Stimulated activated naive CD4-positive, alpha-beta T cell treated with Interleukin-2 at 50 U/mL for 16 hours (primary cell): ENCODE measurements around the gene MLLT10.

Experiments used
- DNase-seq: peaks from one replicate; lab custom pipeline; 2025; lab: John Stamatoyannopoulos, UW

The MLLT10 gene

GRCh38 chr10:21740989-21741388, 207.0 kb downstream of the MLLT10 start:
- DNase-seq = no peak

GRCh38 chr10:21742740-21743412, 208.8 kb downstream of the MLLT10 start:
- DNase-seq = no peak

DNA sequence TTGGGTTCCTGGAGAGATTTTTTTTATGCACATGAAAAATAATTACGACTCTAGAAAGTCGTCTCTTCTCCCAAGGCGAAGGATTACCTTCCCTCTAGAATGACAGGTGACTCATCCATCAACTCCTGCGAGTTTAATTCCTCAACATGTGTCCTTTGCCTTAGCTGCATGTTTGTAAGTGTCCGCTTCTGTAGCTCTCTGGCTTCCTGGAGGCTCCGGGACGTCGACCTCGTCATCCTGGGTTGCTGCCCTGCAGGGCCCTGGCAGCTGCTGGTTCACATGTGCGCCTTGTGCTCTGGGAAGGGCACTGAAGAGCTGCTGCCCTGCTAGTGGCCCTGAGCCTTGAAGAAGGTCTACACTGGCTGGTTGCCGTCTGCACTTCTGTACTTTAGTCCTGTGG, 210.2 kb downstream of the MLLT10 start:
- DNase-seq = no peak

GRCh38 chr10:21746118-21746517, 212.1 kb downstream of the MLLT10 start:
- no peak for DNase-seq

DNA sequence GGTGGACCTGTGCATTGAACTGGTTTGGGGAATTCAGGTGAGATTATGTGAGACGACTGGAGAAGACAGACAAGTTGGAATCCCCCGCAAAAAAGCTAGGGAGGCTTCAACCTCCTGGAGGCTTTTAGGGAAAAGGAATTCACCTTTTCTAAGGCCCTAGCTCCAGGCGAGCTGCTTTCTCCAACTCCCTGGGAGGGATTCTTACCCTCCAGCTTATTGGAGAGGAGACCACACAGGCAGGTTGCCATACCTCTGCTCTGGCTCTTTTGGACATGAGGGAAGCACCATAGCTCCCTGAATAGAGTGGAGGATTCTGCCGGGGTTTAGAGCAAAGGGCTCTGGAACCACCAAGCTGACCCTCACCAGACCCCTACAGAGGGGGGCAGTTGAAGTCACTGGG, 213.8 kb downstream of the MLLT10 start:
- DNase-seq = no peak

DNA sequence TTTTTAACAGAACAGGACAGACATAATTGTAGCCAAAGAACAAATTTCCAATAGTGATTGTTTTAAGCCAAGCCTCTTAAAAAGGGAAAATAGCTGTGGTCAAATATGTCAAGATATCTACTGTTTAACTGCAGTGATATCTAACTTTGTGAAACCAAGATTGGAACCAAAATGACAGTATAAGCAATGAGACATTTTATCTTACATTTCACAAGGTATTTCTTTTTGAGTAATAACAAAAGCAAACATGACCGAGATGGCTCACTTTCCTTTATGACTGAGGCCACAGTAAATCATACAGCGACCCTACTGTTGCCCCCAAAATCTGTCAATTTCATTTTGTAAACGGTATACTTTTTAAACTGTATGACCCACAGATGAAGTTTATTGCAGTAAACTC, 215.8 kb downstream of the MLLT10 start:
- no peak for DNase-seq

DNA sequence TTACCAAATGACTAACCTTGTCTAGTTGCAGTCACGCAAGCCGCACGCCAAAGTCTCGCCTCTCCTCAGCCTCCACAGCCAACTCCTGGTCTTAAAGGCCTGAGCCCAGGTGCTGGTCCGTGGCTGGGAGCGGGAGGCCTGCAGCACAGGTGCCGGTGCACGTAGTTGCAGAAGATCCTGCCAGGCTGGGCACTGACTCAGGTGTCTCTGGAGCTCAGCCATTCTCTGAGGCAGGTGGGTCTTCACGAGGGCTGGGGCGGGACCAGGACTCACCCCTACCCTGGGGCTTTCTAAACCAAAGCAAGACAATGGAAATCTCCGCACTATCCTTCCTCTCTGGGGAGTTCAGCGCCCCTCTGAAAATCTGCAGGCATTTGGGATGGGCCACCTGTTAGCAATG, 216.4 kb downstream of the MLLT10 start:
- no peak for DNase-seq

DNA sequence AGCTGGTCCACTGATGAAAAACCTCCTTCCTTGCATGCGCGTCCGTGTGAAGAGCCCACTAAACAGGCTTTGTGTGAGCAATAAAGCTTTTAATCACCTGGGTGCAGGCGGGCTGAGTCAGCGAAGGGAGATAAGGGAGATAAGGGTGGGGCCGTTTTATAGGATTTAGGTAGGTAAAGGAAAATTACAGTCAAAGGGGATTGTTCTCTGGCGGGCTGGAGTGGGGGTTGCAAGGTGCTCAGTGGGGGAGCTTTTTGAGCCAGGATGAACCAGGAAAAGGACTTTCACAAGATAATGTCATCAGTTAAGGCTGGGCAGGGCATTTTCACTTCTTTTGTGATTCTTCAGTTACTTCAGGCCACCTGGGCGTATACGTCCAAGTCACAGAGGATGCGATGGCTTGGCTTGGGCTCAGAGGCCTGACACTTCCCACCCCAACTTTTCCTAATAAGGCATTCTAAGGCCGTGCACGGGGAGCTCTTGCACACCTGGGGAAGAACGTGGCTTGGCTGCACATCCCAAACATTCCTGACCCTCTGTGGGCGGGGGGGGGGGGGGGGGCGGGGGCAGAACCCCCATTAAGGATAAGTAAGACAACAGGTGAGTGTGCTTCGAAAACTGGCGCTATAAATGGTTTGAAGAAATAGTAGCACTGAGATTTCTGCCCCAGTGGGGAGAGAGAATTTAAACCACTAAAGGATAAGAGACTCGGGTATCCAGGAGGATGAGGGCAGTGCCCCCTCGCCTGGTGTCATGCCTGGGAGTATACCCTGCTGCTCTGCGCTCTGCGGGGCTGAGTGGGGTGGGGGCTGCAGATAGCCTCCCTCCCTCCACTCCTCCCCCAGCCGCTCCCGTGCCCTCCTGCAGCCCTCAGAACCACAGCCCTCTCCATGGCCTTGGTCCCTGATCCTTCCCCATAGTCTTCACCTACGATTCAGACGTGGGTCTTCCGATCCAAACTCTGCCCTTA, 217.6 kb downstream of the MLLT10 start:
- no peak for DNase-seq

GRCh38 chr10:21753497-21754270, 219.7 kb downstream of the MLLT10 start:
- DNase-seq = no peak

GRCh38 chr10:21754410-21755011, 220.5 kb downstream of the MLLT10 start:
- no peak for DNase-seq

- no peak for DNase-seq
Measured at GRCh38 chr10:21756707-21757106, 222.7 kb downstream of the MLLT10 start.

DNA sequence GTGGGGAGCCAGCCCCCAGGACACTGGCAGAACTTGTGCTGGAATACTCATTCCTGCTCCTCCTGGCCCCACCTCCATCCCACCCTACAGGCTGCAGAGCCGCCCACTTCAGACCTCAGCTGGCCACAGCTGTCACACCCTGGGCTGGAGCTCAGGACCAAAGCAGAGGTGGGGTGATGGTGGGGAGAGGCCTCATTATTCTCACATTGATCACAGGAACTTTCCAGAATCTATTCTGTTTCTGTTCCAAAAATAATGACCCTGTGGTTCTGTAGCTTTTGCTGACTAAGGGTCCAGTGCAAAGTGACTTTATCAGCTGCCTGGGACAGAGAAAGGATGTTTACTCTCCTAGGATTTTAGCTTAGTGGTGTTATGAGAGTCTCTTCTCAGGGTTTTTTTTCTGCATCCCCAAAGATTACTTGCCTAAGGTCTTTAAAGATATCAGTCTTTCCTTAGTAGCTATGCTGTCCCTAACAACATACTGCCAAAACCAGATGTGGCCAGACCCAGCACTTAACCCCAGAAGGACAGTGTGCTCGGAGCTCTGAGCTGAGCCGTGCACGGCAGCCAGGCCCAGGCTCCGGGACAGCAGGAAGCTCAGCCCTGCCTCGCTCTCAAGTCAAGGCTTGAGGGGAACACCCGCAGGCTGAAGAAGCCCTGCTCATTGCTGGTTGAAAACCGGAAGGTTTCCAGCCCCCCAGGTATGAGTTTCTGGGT, 223.3 kb downstream of the MLLT10 start:
- DNase-seq = no peak

GRCh38 chr10:21758239-21758638, 224.2 kb downstream of the MLLT10 start:
- DNase-seq = no peak

DNA sequence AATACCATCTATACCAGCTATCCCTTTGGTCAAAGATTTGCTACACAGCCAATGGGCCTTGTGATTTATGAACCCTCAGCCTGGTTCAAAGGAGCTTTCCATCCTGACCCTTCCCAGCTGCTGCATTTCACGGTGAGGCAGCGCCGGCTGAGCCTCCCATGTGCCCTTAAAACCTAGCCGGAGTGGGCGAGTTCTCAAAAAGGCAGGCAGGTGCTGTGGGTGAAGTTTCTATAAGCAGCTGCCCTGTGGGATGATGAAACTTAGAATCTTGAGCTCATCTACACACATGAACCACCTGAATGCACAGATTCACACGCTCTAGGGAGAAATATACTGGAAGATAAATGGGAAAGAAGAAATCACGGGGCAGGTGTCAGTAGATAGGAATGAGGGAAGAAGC, 224.7 kb downstream of the MLLT10 start:
- DNase-seq = no peak

GRCh38 chr10:21759232-21759631, 225.2 kb downstream of the MLLT10 start:
- no peak for DNase-seq

DNA sequence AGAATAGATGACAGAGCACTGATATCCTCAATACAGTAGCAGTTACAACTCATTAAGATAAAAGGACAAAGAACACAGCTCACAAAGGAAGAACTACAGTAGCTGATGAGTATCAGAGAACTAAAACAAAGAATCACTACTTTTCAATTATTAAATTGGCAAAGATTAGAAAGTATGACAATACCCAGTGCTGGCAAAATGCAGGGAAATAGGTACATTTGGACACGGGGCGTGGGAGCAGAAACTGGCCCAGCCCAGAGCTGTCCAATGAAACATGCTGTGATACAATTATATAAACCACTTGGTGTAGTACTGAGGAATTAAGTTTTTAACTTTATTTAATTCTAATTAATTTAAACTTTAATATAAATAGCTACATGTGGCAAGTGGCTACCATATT, 226.3 kb downstream of the MLLT10 start:
- DNase-seq = no peak

- no peak for DNase-seq
Measured at GRCh38 chr10:21764466-21765189, 230.6 kb downstream of the MLLT10 start.

GRCh38 chr10:21769041-21769440, 235.0 kb downstream of the MLLT10 start:
- no peak for DNase-seq

DNA sequence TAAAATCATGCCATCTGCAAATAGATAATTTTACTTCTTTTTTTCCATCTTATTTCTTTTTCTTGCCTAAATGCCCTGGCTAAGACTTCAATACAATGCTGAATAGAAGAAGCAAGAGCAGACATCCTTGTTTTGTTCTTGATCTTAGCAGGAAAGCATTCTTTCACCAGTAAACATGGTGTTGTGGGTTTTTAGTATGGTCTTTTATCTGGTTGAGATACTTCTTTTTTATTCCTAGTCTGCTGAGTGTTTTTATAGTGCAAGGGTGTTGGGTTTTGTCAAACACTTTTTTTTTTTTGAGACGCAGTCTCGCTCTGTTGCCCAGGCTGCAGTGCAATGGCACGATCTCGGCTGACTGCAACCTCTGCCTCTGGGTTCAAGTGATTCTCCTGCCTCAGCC, 237.2 kb downstream of the MLLT10 start:
- DNase-seq = no peak

- DNase-seq = no peak
Measured at GRCh38 chr10:21776883-21777282, 242.9 kb downstream of the MLLT10 start.

DNA sequence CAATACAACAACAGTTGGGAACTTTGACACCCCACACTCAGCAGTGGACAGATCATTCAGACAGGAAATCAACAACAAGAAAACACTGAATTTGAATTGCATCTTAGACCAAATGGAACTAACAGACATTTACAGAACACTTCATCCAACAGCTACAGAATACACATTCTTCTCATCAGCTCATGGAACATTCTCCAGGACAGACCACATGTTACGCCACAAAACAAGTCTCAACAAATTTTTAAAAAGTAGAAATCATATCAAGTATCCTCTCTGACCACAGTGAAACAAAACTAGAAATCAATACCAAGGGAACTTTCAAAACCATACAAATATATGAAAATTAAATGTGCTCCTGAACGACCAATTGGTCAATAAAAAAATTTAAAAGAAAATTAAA, 257.2 kb downstream of the MLLT10 start:
- no peak for DNase-seq
